T-helper 2 cell (primary cell): ENCODE results near the gene THBS4.

ENCODE experiments used
- DNase-seq, 5 experiments: peaks; one replicate each; pipeline versions ENCODE4 v3.0.0 to v3.0.0-alpha.2; 2012 to 2022

THBS4 gene

GRCh38 chr5:80122579-80122978 lies 87.4 kb downstream of the THBS4 start:
- no peak for DNase-seq

- no peak for DNase-seq
Observed at GRCh38 chr5:80124121-80124918, 89.2 kb downstream of the THBS4 start.

- peak in 1 of 5 experiments; percentile 82 for DNase-seq
Observed at GRCh38 chr5:80125022-80125961, 90.1 kb downstream of the THBS4 start.

GRCh38 chr5:80125962-80126480 lies 90.9 kb downstream of the THBS4 start:
- peak in 1 of 5 experiments; percentile 91 for DNase-seq

DNA sequence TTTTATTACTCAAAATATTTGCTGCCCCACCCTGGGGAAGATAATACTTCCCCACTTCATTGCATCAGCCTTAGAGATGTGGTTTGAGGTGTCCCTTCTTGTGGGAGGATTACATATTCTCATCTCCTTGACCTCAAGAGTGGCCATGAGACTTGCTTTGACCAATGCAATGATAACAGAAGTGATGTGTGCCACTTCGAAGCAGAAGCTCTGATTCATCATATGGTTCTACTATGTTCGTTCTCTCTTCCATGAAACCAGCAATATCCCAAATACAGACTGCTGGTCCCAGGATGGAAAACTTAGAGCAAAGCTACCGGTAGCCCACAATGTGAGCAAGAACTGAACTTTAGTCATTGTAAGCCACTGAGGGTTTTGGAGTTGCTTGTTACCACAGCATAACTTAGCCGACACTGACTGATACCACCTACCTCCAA lies 92.0 kb downstream of the THBS4 start:
- DNase-seq, result no peak

DNA sequence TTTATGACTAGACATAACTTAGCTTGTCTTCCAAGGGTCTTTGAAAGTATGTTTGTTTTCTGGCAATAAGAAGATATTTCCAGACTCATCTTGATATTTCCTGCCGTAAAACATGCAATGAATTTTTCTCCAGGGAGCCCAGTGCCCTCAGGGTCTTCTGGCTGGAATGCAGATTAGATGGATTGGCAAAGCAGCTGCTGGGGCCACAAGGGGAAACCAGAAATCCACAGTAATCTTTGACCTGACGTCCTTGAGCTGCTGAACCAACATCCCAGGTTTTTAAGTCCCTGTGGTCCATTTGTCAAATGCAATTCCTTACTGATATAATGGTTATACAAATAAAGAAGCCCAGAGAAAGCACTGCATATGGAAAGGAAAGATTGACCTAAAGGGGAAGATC lies 93.0 kb downstream of the THBS4 start:
- no peak for DNase-seq

DNA sequence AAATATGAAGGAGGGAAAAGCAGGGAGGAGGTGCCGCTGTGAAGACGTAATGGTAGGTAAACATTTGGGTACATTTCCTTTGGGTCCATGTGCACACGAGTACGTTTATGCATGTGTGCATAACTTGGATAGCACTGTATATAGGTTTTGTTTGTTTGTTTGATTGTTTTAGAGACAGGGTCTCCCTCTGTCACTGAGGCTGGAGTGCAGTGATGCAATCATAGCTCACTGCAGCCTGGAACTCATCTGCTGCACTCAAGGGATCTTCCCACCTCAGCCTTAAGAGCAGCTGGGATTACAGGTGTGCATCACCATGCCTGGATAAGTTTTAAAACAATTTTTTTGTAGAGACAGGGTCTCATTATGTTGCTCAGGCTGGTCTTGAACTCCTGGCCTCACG lies 94.0 kb downstream of the THBS4 start:
- no peak for DNase-seq
